Prostate gland (tissue), 2 donors: ENCODE data around the gene ALOX5AP. TPM values are rescaled to one million over a fixed set of nuclear protein-coding genes. Genes with fewer than 3 reads are reported as not detected.

Experiments used
- DNase-seq: peaks from one replicate; pipeline ENCODE4 v3.0.0-alpha.2; 2019; ENCODE audit warnings: low spot score
- H3K27ac ChIP-seq, 2 donors: fragments of 200-600 bp; sonication (generic); 2 replicates each; pipeline ENCODE4 v1.5.1; 2017 to 2019
- H3K27me3 ChIP-seq: fragments of 200-600 bp; sonication (generic); replicated peaks from 2 replicates; pipeline ENCODE4 v1.5.1; 2019; ENCODE audit not compliant: insufficient read depth
- H3K36me3 ChIP-seq, 2 donors: fragments of 200-600 bp; sonication (generic); 1 replicate in 1 of 2; 2 replicates in 1 of 2; pipeline versions ENCODE4 v1.5.1 to v1.8.1; 2017 to 2019
- H3K4me1 ChIP-seq: fragments of 200-600 bp; sonication (generic); replicated peaks from 2 replicates; pipeline ENCODE4 v1.5.1; 2019
- H3K4me3 ChIP-seq, 2 donors: fragments of 200-600 bp; sonication (generic); 2 replicates each; pipeline ENCODE4 v1.5.1; 2017 to 2019
- H3K9me3 ChIP-seq: fragments of 200-600 bp; sonication (generic); 2 replicates; pipeline ENCODE4 v1.5.1; 2017
- CTCF ChIP-seq, 4 experiments: fragments of 200-600 bp in 2 of 4; fragments of 450-650 bp in 2 of 4; sonication (generic) in 2 of 4; IDR thresholded peaks; 1 replicate in 3 of 4; 2 replicates in 1 of 4; pipeline ENCODE4 v1.5.1; 2016 to 2019; ENCODE audit warnings: antibody characterized with exemption in 4 of 4, mild to moderate bottlenecking in 2 of 4, moderate library complexity in 2 of 4
- POLR2A ChIP-seq: fragments of 450-650 bp; IDR thresholded peaks from one replicate; pipeline ENCODE4 v1.6.1; 2016; ENCODE audit warnings: antibody characterized with exemption, mild to moderate bottlenecking
- POLR2AphosphoS5 ChIP-seq: sonication (generic); formaldehyde crosslinking; IDR thresholded peaks from one replicate; pipeline ENCODE4 v1.6.1; 2017; ENCODE audit warnings: antibody characterized with exemption
- WGBS: methylation state at CpG from one replicate; pipeline ENCODE4 v1.1.5; 2018; 5-methylcytosine and 5-hydroxymethylcytosine counted together
- intact Hi-C: fragments of 100-400 bp; cut with DNase I; formaldehyde crosslinking; loops from one replicate; pipeline ENCODE4 v1.14.2; 2022
- total RNA-seq, 2 donors: library from RNA; depleted of rRNA; stranded (reverse); fragments of >200 nt; gene quantifications; one replicate each; pipeline ENCODE4 v1.1.0, GENCODE V29; 2016

ALOX5AP gene
- total RNA-seq, 2 donors from 2014 or later, result 7.3 to 20.6 TPM

GRCh38 chr13:30705680-30706079 is 29.7 kb upstream of the ALOX5AP start:
- no peak for TF ChIP-seq POLR2A
- TF ChIP-seq CTCF (IDR thresholded peaks at IDR 0.05), result no peak
- no peak for TF ChIP-seq POLR2AphosphoS5
- no peak overlapping the region for H3K4me3 ChIP-seq
- no peaks in the 10 kb centered on the region for H3K36me3 ChIP-seq
- H3K27ac ChIP-seq, result no peak overlapping the region
- no peak for DNase-seq
- H3K4me1 ChIP-seq, result no peaks in the 10 kb centered on the region
- no peaks in the 10 kb centered on the region for H3K9me3 ChIP-seq
- no peaks in the 10 kb centered on the region for H3K27me3 ChIP-seq
- intact Hi-C loops, result no loop called here
- 83% methylated on average over 4 of the region's 4 CpGs for WGBS

- Histone ChIP-seq H3K36me3 (no peaks in the 10 kb centered on the region), H3K4me3 (no peak overlapping the region), H3K27ac (no peak overlapping the region), H3K9me3 (no peaks in the 10 kb centered on the region), H3K27me3 (no peaks in the 10 kb centered on the region), H3K4me1 (no peaks in the 10 kb centered on the region)
- 46% methylated on average over 3 of the region's 3 CpGs for WGBS
- intact Hi-C loops, result no loop called here
- no peak for TF ChIP-seq POLR2A
- no peak for TF ChIP-seq CTCF (IDR thresholded peaks at IDR 0.05)
- TF ChIP-seq POLR2AphosphoS5, result no peak
- no peak for DNase-seq
Observed at GRCh38 chr13:30708541-30708940, 26.8 kb upstream of the ALOX5AP start.

DNA sequence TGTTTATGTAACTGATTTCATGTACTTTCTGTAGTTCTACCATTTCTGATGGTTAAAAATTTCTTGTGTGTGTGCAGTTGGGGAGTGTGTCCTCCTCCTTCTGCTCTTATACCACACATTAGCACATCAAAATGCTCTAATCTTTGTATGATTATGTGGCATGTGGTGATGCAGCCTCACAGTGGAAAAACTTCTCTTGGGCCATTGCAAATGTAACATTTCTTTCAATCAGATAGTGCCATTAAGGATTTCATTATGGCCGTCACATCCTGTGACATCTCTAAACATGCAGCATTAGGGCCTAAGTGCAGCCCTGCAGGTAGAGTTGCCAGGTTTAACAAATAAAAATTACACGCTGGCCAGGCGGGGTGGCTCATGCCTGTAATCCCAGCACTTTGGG is 24.9 kb upstream of the ALOX5AP start:
- DNase-seq, result no peak
- no peaks in the 10 kb centered on the region for H3K9me3 ChIP-seq
- H3K4me3 ChIP-seq, result no peak overlapping the region
- no peaks in the 10 kb centered on the region for H3K27me3 ChIP-seq
- TF ChIP-seq POLR2A (no peak), POLR2AphosphoS5 (no peak), CTCF (IDR thresholded peaks at IDR 0.05) (no peak)
- H3K36me3 ChIP-seq, result no peaks in the 10 kb centered on the region
- WGBS, result 74% methylated on average over 3 of the region's 3 CpGs
- no peak overlapping the region for H3K27ac ChIP-seq
- intact Hi-C loops, result no loop called here
- no peaks in the 10 kb centered on the region for H3K4me1 ChIP-seq

DNA sequence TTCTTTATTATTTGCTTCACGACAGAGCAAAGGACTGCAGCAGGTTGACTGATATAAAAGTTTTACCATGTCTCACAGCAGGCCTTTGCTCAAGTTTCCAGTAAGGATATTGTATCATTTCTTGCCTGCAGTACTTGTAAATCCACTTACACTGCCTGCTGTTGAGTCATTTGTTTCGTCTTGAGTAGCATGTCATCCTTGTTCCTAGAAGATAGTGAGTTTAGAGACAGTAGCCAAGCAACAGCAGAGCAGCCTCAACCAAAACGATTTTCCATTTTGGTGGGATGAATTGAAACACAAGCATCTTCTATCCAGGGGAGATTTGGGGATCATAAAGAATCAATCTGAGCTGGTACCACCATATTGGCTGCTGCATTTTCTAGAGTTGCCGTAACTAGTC is 24.0 kb upstream of the ALOX5AP start:
- H3K4me1 ChIP-seq, result no peaks in the 10 kb centered on the region
- intact Hi-C loops, result no loop called here
- no peaks in the 10 kb centered on the region for H3K27me3 ChIP-seq
- no peaks in the 10 kb centered on the region for H3K9me3 ChIP-seq
- no peaks in the 10 kb centered on the region for H3K36me3 ChIP-seq
- no peak overlapping the region for H3K27ac ChIP-seq
- TF ChIP-seq POLR2AphosphoS5, result no peak
- no peak for TF ChIP-seq POLR2A
- no peak for TF ChIP-seq CTCF (IDR thresholded peaks at IDR 0.05)
- no peak overlapping the region for H3K4me3 ChIP-seq
- 65% methylated on average over 4 of the region's 4 CpGs for WGBS
- no peak for DNase-seq

DNA sequence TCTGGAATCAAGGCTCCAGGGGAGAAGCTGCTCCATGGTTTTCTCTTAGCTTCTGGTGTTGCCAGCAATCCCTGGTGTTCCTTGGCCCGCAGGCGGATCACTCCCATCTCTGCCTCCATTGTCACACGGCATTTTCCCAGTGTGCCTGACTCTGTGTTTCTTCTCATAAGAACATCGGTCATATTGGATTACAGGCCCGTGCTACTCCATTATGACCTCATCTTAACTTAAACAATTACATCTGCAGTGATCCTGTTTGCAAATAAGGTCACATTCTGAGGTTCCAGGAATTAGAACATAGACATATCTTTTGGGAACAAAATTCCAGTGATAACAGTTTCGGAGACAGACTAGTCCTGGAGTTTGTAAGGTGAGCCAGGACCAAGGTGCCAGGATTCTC is 23.5 kb upstream of the ALOX5AP start:
- intact Hi-C loops, result no loop called here
- TF ChIP-seq POLR2AphosphoS5 (no peak), CTCF (IDR thresholded peaks at IDR 0.05) (no peak), POLR2A (no peak)
- Histone ChIP-seq H3K27ac (no peak overlapping the region), H3K4me3 (no peak overlapping the region), H3K4me1 (no peaks in the 10 kb centered on the region), H3K36me3 (no peaks in the 10 kb centered on the region), H3K9me3 (no peaks in the 10 kb centered on the region), H3K27me3 (no peaks in the 10 kb centered on the region)
- DNase-seq, result no peak
- WGBS, result 94% methylated on average over 6 of the region's 6 CpGs
